Transverse colon (tissue), 4 donors: ENCODE measurements around the gene RBM19.

Experiments
- POLR2A ChIP-seq: fragments of 450-650 bp; IDR thresholded peaks from one replicate; pipeline ENCODE4 v1.6.1; 2016; ENCODE audit warnings: antibody characterized with exemption, mild to moderate bottlenecking, moderate library complexity
- POLR2AphosphoS5 ChIP-seq, 3 donors: sonication (generic); formaldehyde crosslinking; IDR thresholded peaks; one replicate each; pipeline ENCODE4 v1.6.1; 2016; ENCODE audit warnings: antibody characterized with exemption in 3 of 3
- TF ChIP-seq, protein P1 (sequence below), 5 experiments: fragments of 200-600 bp in 3 of 5; fragments of 450-650 bp in 2 of 5; sonication (generic) in 3 of 5; IDR thresholded peaks; 1 replicate in 2 of 5; 2 replicates in 3 of 5; pipeline ENCODE4 v1.5.1; 2016 to 2017; ENCODE audit warnings: antibody characterized with exemption in 5 of 5, inconsistent platforms in 3 of 5, mild to moderate bottlenecking in 2 of 5, moderate library complexity in 1 of 5

DNA sequence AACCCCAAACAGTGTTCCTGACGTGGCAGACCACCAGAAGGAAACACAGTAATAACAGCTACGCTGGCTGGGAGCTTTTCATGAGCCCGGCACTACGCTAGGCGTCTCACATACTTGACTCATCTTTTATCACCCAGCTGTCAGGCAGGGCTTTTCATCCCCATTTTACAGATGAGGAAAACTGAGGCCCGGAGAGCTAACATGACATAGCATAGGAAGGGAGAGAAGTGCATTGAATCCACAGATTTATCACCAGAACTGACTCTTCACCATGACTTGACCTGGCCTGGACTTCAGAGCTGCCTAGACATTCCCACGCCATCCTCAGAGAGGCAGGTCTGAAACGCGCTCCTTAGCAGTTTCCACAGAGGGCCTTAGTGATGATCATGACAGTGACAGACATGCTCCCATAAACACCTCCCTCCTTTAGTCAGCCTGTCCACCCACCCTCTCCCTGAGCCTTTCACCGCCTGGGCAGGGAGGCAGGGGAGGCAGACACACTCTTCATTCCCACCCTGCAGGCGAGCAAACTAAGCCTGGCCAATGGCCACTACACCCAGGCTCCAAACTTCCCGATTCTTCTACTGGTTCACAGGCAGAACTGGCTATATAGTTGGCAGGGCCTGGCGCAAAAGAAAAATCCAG is 56.2 kb downstream of the RBM19 start:
- TF ChIP-seq, protein P1, sequence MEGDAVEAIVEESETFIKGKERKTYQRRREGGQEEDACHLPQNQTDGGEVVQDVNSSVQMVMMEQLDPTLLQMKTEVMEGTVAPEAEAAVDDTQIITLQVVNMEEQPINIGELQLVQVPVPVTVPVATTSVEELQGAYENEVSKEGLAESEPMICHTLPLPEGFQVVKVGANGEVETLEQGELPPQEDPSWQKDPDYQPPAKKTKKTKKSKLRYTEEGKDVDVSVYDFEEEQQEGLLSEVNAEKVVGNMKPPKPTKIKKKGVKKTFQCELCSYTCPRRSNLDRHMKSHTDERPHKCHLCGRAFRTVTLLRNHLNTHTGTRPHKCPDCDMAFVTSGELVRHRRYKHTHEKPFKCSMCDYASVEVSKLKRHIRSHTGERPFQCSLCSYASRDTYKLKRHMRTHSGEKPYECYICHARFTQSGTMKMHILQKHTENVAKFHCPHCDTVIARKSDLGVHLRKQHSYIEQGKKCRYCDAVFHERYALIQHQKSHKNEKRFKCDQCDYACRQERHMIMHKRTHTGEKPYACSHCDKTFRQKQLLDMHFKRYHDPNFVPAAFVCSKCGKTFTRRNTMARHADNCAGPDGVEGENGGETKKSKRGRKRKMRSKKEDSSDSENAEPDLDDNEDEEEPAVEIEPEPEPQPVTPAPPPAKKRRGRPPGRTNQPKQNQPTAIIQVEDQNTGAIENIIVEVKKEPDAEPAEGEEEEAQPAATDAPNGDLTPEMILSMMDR (IDR thresholded peaks at IDR 0.05), result no peak
- no peak for TF ChIP-seq POLR2A
- TF ChIP-seq POLR2AphosphoS5 (IDR thresholded peaks at IDR 0.05), result no peak
